Ovary (tissue), 3 donors: ENCODE data around the gene DDX20.

Source experiments
- EP300 ChIP-seq: sonication (generic); formaldehyde crosslinking; IDR thresholded peaks from one replicate; pipeline ENCODE4 v1.6.1; 2017; ENCODE audit warnings: antibody characterized with exemption
- POLR2A ChIP-seq: fragments of 450-650 bp; IDR thresholded peaks from one replicate; pipeline ENCODE4 v1.6.1; 2017; ENCODE audit warnings: antibody characterized with exemption, mild to moderate bottlenecking, moderate library complexity
- TF ChIP-seq, protein P1 (sequence below), 3 donors: fragments of 450-650 bp in 2 of 3; fragments of 200-600 bp in 1 of 3; IDR thresholded peaks; one replicate each; pipeline versions ENCODE4 v1.5.1 to v1.8.0; 2016 to 2022; ENCODE audit warnings: antibody characterized with exemption in 3 of 3, mild to moderate bottlenecking in 1 of 3
- donor health status: DM: no; HTN: no; CAD: no.

DNA sequence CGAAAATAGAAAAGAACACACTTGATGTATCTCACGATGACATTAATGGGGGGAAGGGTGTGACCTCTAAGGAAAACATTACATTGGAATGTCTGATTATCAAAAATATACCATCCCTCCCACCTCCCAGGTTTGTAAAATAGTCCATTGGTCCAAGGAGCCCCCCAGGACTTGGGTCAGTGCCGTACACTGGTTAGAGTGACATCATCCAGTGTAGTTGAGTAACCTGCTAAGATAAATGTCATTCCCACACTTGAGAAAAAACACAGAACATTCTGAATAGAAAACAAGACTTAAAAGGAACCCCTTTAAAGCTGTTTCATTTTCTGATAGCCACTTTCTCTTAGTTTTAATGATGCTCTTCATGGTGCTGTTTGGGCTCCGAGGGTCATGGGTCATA, 15.2 kb downstream of the DDX20 start:
- TF ChIP-seq, protein P1, sequence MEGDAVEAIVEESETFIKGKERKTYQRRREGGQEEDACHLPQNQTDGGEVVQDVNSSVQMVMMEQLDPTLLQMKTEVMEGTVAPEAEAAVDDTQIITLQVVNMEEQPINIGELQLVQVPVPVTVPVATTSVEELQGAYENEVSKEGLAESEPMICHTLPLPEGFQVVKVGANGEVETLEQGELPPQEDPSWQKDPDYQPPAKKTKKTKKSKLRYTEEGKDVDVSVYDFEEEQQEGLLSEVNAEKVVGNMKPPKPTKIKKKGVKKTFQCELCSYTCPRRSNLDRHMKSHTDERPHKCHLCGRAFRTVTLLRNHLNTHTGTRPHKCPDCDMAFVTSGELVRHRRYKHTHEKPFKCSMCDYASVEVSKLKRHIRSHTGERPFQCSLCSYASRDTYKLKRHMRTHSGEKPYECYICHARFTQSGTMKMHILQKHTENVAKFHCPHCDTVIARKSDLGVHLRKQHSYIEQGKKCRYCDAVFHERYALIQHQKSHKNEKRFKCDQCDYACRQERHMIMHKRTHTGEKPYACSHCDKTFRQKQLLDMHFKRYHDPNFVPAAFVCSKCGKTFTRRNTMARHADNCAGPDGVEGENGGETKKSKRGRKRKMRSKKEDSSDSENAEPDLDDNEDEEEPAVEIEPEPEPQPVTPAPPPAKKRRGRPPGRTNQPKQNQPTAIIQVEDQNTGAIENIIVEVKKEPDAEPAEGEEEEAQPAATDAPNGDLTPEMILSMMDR (IDR thresholded peaks at IDR 0.05) = no peak
- TF ChIP-seq EP300 (no peak), POLR2A (no peak)
